Spleen (tissue), 11 donors: ENCODE data around the gene PRKAB1. TPM values are rescaled to one million over a fixed set of nuclear protein-coding genes. Genes with fewer than 3 reads are reported as not detected.

Experiments
- DNase-seq: peaks from one replicate; pipeline ENCODE4 v3.0.0-alpha.2; 2020
- H3K27ac ChIP-seq, 8 donors: fragments of 200-600 bp; sonication (generic) in 7 of 8; 1 replicate in 4 of 8; 2 replicates in 4 of 8; pipeline versions ENCODE4 v1.5.0 to v1.8.0; 2016 to 2021; ENCODE audit warnings: inconsistent platforms in 4 of 8, mild to moderate bottlenecking in 4 of 8, moderate library complexity in 1 of 8
- H3K27me3 ChIP-seq, 7 donors: fragments of 200-600 bp; sonication (generic) in 6 of 7; replicated peaks in 1 of 7; 1 replicate in 4 of 7; 2 replicates in 3 of 7; pipeline versions ENCODE4 v1.5.0 to v1.8.0; 2016 to 2021; ENCODE audit warnings: inconsistent platforms in 3 of 7, mild to moderate bottlenecking in 1 of 7
- H3K36me3 ChIP-seq, 6 donors: fragments of 200-600 bp; sonication (generic) in 5 of 6; 1 replicate in 4 of 6; 2 replicates in 2 of 6; pipeline versions ENCODE4 v1.5.0 to v1.8.0; 2016 to 2021; ENCODE audit warnings: inconsistent platforms in 2 of 6
- H3K4me1 ChIP-seq, 6 donors: fragments of 200-600 bp; sonication (generic) in 5 of 6; 1 replicate in 3 of 6; 2 replicates in 3 of 6; pipeline versions ENCODE4 v1.5.0 to v1.8.0; 2016 to 2021; ENCODE audit warnings: inconsistent platforms in 3 of 6
- H3K4me3 ChIP-seq, 8 donors: fragments of 200-600 bp; sonication (generic) in 7 of 8; 1 replicate in 4 of 8; 2 replicates in 4 of 8; pipeline versions ENCODE4 v1.5.0 to v1.8.0; 2016 to 2021; ENCODE audit warnings: inconsistent platforms in 4 of 8, mild to moderate bottlenecking in 4 of 8, moderate library complexity in 2 of 8
- H3K9me3 ChIP-seq, 8 donors: fragments of 200-600 bp; sonication (generic) in 7 of 8; 1 replicate in 4 of 8; 2 replicates in 4 of 8; pipeline versions ENCODE4 v1.5.0 to v1.8.0; 2016 to 2021; ENCODE audit warnings: inconsistent platforms in 4 of 8
- CTCF ChIP-seq, 11 experiments: fragments of 200-600 bp in 7 of 11; fragments of 450-650 bp in 4 of 11; sonication (generic) in 4 of 11; IDR thresholded peaks in 8 of 11; conservative IDR thresholded peaks in 3 of 11; 1 replicate in 7 of 11; 2 replicates in 4 of 11; pipeline versions ENCODE4 v1.4.0 to v1.8.0; 2016 to 2021; ENCODE audit warnings: antibody characterized with exemption in 11 of 11, inconsistent platforms in 4 of 11, mild to moderate bottlenecking in 1 of 11
- POLR2A ChIP-seq, 3 donors: fragments of 450-650 bp; IDR thresholded peaks; one replicate each; pipeline ENCODE4 v1.5.1; 2017; ENCODE audit warnings: antibody characterized with exemption in 3 of 3, mild to moderate bottlenecking in 1 of 3
- POLR2AphosphoS5 ChIP-seq, 3 donors: sonication (generic); formaldehyde crosslinking; IDR thresholded peaks; one replicate each; pipeline ENCODE4 v1.5.1; 2017; ENCODE audit warnings: antibody characterized with exemption in 3 of 3
- WGBS, 5 donors: extraction: QIAGEN DNeasy Blood & Tissue Kit in 3 of 5; methylation state at CpG; one replicate each; pipeline versions ENCODE4 v1.1.5 to v1.1.7; 2013 to 2018; 5-methylcytosine and 5-hydroxymethylcytosine counted together
- intact Hi-C: fragments of 100-400 bp; cut with DNase I; formaldehyde crosslinking; loops from one replicate; pipeline ENCODE4 v1.15.0; 2023; ENCODE audit warnings: low total_unique reads
- polyA plus RNA-seq, 3 donors: library from polyadenylated mRNA; stranded (reverse); fragments of 200-250 nt; gene quantifications; one replicate each; pipeline ENCODE4 v1.2.1, GENCODE V29; 2013
- total RNA-seq, 7 donors: library from RNA; depleted of rRNA in 3 of 7; stranded (reverse); fragments of >200 nt in 3 of 7; fragmentation: NEBNext Ultra II Directional in 4 of 7; extraction: Animal tissue kit (Norgen Biotek cat#: 25700) in 4 of 7; gene quantifications; one replicate each; pipeline versions ENCODE4 v1.1.0 to v1.2.1, GENCODE V29; 2016 to 2021
- donor health status: healthy with polysubstance abuse.
- donor health status: DM: no; HTN: no; CAD: no; lungs with moderate emphysema.
- donor health status: DM: no; HTN: no; CAD: no.
- donor health status: Bipolar disorder and iron deficiency.
- donor health status: healthy.
- donor health status: DM: no; HTN: no; CAD: no.
- donor health status: DM: yes; HTN: yes; CAD: no.

The PRKAB1 gene
- total and polyA plus RNA-seq, 10 donors: 28.3 to 69.2 (median 42.5) TPM

GRCh38 chr12:119715268-119715620, 47.3 kb downstream of the PRKAB1 start:
- Histone ChIP-seq H3K27me3 (no peaks in the 10 kb centered on the region), H3K27ac (no peak overlapping the region), H3K36me3 (peaks cover 0 to 89% (median 12%) of the 10 kb centered on the region in 6 donors), H3K9me3 (no peaks in the 10 kb centered on the region), H3K4me3 (no peak overlapping the region), H3K4me1 (peaks cover 0 to 8% (median 0%) of the 10 kb centered on the region in 6 donors)
- DNase-seq: no peak
- no peak for TF ChIP-seq POLR2A (IDR thresholded peaks at IDR 0.05)
- TF ChIP-seq CTCF (IDR thresholded peaks at IDR 0.05 in 8 of 11, conservative IDR thresholded peaks at IDR 0.05 in 3 of 11): no peak
- TF ChIP-seq POLR2AphosphoS5 (IDR thresholded peaks at IDR 0.05): no peak
- intact Hi-C loops: no loop called here
- 94 to 100% (median 97%) methylated on average over 3 of the region's 3 CpGs for WGBS, 5 donors

GRCh38 chr12:119718141-119718540, 50.2 kb downstream of the PRKAB1 start:
- no peak for DNase-seq
- TF ChIP-seq POLR2A (IDR thresholded peaks at IDR 0.05) (no peak), POLR2AphosphoS5 (IDR thresholded peaks at IDR 0.05) (no peak), CTCF (IDR thresholded peaks at IDR 0.05 in 8 of 11, conservative IDR thresholded peaks at IDR 0.05 in 3 of 11) (no peak)
- 95 to 99% (median 97%) methylated on average over 12 to 17 of the region's 17 CpGs for WGBS, 5 donors
- Histone ChIP-seq H3K9me3 (no peaks in the 10 kb centered on the region), H3K27ac (no peak overlapping the region), H3K4me3 (no peak overlapping the region), H3K4me1 (peaks cover 0 to 8% (median 0%) of the 10 kb centered on the region in 6 donors), H3K27me3 (no peaks in the 10 kb centered on the region), H3K36me3 (peaks cover 0 to 70% (median 7%) of the 10 kb centered on the region in 6 donors)
- intact Hi-C loops: no loop called here

- DNase-seq: no peak
- H3K4me3 ChIP-seq: no peak overlapping the region
- TF ChIP-seq POLR2AphosphoS5 (IDR thresholded peaks at IDR 0.05) (no peak), CTCF (IDR thresholded peaks at IDR 0.05 in 8 of 11, conservative IDR thresholded peaks at IDR 0.05 in 3 of 11) (no peak), POLR2A (IDR thresholded peaks at IDR 0.05) (no peak)
- intact Hi-C loops: no loop called here
- peaks cover 0 to 49% (median 0%) of the 10 kb centered on the region in 6 donors for H3K36me3 ChIP-seq
- H3K9me3 ChIP-seq: no peaks in the 10 kb centered on the region
- no peak overlapping the region for H3K27ac ChIP-seq
- H3K27me3 ChIP-seq: no peaks in the 10 kb centered on the region
- H3K4me1 ChIP-seq: peaks cover 0 to 8% (median 0%) of the 10 kb centered on the region in 6 donors
Measured at GRCh38 chr12:119720349-119720748, 52.4 kb downstream of the PRKAB1 start.

- Histone ChIP-seq H3K4me1 (peaks cover 0 to 7% (median 0%) of the 10 kb centered on the region in 6 donors), H3K4me3 (no peak overlapping the region), H3K27ac (no peak overlapping the region), H3K36me3 (peaks cover 0 to 43% (median 0%) of the 10 kb centered on the region in 6 donors), H3K9me3 (no peaks in the 10 kb centered on the region), H3K27me3 (no peaks in the 10 kb centered on the region)
- WGBS, 5 donors: 88 to 94% (median 90%) methylated on average over 4 of the region's 4 CpGs
- TF ChIP-seq POLR2AphosphoS5 (IDR thresholded peaks at IDR 0.05) (no peak), CTCF (IDR thresholded peaks at IDR 0.05 in 8 of 11, conservative IDR thresholded peaks at IDR 0.05 in 3 of 11) (no peak), POLR2A (IDR thresholded peaks at IDR 0.05) (no peak)
- DNase-seq: no peak
- intact Hi-C loops: no loop called here
Measured at GRCh38 chr12:119721306-119721705, 53.4 kb downstream of the PRKAB1 start.
